ENCODE data around the gene PEAR1. TPM values are rescaled to one million over a fixed set of nuclear protein-coding genes. Genes with fewer than 3 reads are reported as not detected.

PEAR1 gene
- polyA plus RNA-seq, 1 of the 3 experiments (the other 2 are of a cell fraction), result 1.2 TPM

DNA sequence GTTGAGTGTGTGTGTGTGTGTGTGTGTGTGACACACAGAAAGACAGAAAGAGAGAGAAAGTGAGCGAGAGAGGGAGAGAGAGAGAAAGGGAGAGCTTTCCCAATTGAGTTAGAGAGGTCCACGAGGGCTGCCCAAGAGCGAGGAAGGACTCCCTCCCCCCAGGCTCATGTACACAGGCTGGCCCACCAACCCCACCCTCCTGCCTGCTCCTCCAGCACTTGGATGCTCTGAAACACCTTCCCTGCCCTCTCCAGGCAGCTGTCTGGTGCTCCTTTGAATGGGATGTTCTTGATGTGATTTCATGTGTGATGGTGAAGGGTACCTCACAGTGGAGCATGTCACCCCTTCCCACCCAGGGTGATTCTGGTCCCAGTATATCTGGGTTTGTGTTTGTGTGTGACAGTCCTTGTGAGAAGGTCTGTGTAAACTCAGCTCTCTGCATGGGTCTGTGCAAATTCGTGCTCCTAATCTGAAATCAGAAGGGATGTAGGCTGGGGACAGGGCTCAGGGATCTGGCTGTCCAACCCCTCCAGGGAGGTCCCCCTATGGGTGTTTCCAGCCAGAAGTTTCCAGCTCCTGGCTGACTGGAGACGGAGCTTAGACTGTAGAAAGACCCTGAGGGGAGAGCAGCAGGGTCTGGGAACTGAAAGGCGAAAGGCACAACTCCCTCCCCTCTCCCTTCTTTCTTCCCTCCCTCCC lies 6.8 kb upstream of the PEAR1 start:
- Histone ChIP-seq H3K4me1 (ENCODE audit: control insufficient read depth in 1 of 2, insufficient read depth in 2 of 2, low read depth in 1 of 2, low read length in 1 of 2) (peaks cover 0 to 56% of the 10 kb centered on the region in 2 experiments; a peak in 1 of 4 replicates), H3K36me3 (replicated peaks in 1 of 2; ENCODE audit: control insufficient read depth in 1 of 2, insufficient read depth in 2 of 2, low read length in 1 of 2) (no peaks in the 10 kb centered on the region), H3K4me3 (ENCODE audit: low read depth in 2 of 2, low read length in 1 of 2) (no peak overlapping the region), H2AFZ (ENCODE audit: low read depth) (no peak overlapping the region), H3K4me2 (no peak overlapping the region), H3K79me2 (ENCODE audit: insufficient read depth) (no peaks in the 10 kb centered on the region), H4K20me1 (ENCODE audit: insufficient read depth) (no peaks in the 10 kb centered on the region), H3K9me2 (no peaks in the 10 kb centered on the region), H3K27ac (ENCODE audit: low read depth in 2 of 2, low read length in 1 of 2) (peak overlapping the region in 1 of 2 experiments; percentile 16; a peak in 1 of 4 replicates), H3K9ac (no peak overlapping the region), H3F3A (replicated peaks; ENCODE audit: insufficient read depth) (peaks cover 15% of the 10 kb centered on the region), H3K9me3 (no peaks in the 10 kb centered on the region), H3K27me3 (ENCODE audit: insufficient read depth) (no peaks in the 10 kb centered on the region; the same call in 1 of the 2 replicates)
- POLR2A ChIA-PET, result interaction anchor here (1.0 to 2.9 kb wide), 2 partner anchors 26 to 29 kb away, joined by 3 to 27 read pairs; partner anchors contain the start of genes INSRR and NTRK1
- CTCF ChIA-PET, result interaction anchor here (1.0 to 21.6 kb wide), 12 partner anchors 20 to 196 kb away, joined by 3 to 455 read pairs (median 60); partner anchors contain the start of genes INSRR, ISG20L2, METTL25B and MRPL24
- 62% methylated on average over 6 of the region's 6 CpGs for WGBS (ENCODE audit: low lambda C conversion rate)
- peak; percentile 64 for DNase-seq
- TF ChIP-seq, protein P1, sequence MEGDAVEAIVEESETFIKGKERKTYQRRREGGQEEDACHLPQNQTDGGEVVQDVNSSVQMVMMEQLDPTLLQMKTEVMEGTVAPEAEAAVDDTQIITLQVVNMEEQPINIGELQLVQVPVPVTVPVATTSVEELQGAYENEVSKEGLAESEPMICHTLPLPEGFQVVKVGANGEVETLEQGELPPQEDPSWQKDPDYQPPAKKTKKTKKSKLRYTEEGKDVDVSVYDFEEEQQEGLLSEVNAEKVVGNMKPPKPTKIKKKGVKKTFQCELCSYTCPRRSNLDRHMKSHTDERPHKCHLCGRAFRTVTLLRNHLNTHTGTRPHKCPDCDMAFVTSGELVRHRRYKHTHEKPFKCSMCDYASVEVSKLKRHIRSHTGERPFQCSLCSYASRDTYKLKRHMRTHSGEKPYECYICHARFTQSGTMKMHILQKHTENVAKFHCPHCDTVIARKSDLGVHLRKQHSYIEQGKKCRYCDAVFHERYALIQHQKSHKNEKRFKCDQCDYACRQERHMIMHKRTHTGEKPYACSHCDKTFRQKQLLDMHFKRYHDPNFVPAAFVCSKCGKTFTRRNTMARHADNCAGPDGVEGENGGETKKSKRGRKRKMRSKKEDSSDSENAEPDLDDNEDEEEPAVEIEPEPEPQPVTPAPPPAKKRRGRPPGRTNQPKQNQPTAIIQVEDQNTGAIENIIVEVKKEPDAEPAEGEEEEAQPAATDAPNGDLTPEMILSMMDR (IDR thresholded peaks at IDR 0.05), result no peak
- TF ChIP-seq SIN3A (IDR thresholded peaks at IDR 0.05; ENCODE audit: borderline replicate concordance, low read depth, low read length), result no peak
- TF ChIP-seq GATA2 (CRISPR knock-in tag; IDR thresholded peaks at IDR 0.05), result peak; percentile 53
- TF ChIP-seq RAD21 (IDR thresholded peaks at IDR 0.05; ENCODE audit: low read length), result no peak
- no peak for TF ChIP-seq RFX5 (IDR thresholded peaks at IDR 0.05; ENCODE audit: low read length)
- TF ChIP-seq, protein P2, sequence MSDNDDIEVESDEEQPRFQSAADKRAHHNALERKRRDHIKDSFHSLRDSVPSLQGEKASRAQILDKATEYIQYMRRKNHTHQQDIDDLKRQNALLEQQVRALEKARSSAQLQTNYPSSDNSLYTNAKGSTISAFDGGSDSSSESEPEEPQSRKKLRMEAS (IDR thresholded peaks at IDR 0.05; ENCODE audit: low read depth), result no peak
- TF ChIP-seq EZH2phosphoT487 (IDR thresholded peaks at IDR 0.05; ENCODE audit: borderline replicate concordance, low read depth), result no peak
- TF ChIP-seq, protein P3, sequence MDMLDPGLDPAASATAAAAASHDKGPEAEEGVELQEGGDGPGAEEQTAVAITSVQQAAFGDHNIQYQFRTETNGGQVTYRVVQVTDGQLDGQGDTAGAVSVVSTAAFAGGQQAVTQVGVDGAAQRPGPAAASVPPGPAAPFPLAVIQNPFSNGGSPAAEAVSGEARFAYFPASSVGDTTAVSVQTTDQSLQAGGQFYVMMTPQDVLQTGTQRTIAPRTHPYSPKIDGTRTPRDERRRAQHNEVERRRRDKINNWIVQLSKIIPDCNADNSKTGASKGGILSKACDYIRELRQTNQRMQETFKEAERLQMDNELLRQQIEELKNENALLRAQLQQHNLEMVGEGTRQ (IDR thresholded peaks at IDR 0.05; ENCODE audit: borderline replicate concordance, low read depth, low read length), result no peak

DNA sequence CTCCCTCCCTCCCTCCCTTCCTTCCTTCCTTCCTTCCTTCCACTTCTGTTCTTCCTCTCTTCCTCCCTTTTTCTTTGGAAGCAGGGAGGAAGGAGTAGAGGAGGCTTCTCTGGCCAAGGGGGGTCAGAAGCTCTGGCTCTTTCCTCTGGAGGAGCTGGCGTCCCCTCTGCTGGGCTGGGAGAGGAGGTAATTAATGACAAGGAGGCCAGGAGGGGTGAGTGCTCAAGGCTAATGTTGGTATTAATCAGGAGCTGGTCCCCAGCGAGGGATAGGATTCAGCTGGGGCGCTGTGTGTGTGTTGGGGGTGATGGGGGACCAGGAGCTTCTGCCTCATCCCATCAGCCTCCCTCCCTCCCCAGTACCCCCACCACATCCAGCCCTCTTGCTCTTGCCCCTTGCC lies 6.2 kb upstream of the PEAR1 start:
- H3K27ac ChIP-seq (ENCODE audit: low read depth in 2 of 2, low read length in 1 of 2), result peak overlapping the region in 1 of 2 experiments; percentile 4; a peak in 1 of 4 replicates
- no peaks in the 10 kb centered on the region for H3K9me3 ChIP-seq
- peaks cover 0 to 50% of the 10 kb centered on the region in 2 experiments; a peak in 1 of 4 replicates for H3K4me1 ChIP-seq (ENCODE audit: control insufficient read depth in 1 of 2, insufficient read depth in 2 of 2, low read depth in 1 of 2, low read length in 1 of 2)
- WGBS (ENCODE audit: low lambda C conversion rate), result 46% methylated on average over 3 of the region's 3 CpGs
- CTCF ChIA-PET, result interaction anchor here (1.2 to 21.6 kb wide), 11 partner anchors 20 to 197 kb away, joined by 3 to 455 read pairs (median 114); partner anchors contain the start of genes INSRR, ISG20L2, METTL25B and MRPL24
- peak; percentile 44 for DNase-seq
- H4K20me1 ChIP-seq (ENCODE audit: insufficient read depth), result no peaks in the 10 kb centered on the region
- POLR2A ChIA-PET, result interaction anchor here (0.8 to 2.9 kb wide), 2 partner anchors 27 to 86 kb away, joined by 4 to 27 read pairs; partner anchors contain the start of genes INSRR and NTRK1
- H3F3A ChIP-seq (replicated peaks; ENCODE audit: insufficient read depth), result peaks cover 16% of the 10 kb centered on the region
- no peaks in the 10 kb centered on the region; the same call in 1 of the 2 replicates for H3K27me3 ChIP-seq (ENCODE audit: insufficient read depth)
- no peaks in the 10 kb centered on the region for H3K36me3 ChIP-seq (replicated peaks in 1 of 2; ENCODE audit: control insufficient read depth in 1 of 2, insufficient read depth in 2 of 2, low read length in 1 of 2)
- no peak overlapping the region for H3K9ac ChIP-seq
- TF ChIP-seq MEF2A (IDR thresholded peaks at IDR 0.05; ENCODE audit: borderline replicate concordance, low read depth), result no peak
- TF ChIP-seq, protein P4, sequence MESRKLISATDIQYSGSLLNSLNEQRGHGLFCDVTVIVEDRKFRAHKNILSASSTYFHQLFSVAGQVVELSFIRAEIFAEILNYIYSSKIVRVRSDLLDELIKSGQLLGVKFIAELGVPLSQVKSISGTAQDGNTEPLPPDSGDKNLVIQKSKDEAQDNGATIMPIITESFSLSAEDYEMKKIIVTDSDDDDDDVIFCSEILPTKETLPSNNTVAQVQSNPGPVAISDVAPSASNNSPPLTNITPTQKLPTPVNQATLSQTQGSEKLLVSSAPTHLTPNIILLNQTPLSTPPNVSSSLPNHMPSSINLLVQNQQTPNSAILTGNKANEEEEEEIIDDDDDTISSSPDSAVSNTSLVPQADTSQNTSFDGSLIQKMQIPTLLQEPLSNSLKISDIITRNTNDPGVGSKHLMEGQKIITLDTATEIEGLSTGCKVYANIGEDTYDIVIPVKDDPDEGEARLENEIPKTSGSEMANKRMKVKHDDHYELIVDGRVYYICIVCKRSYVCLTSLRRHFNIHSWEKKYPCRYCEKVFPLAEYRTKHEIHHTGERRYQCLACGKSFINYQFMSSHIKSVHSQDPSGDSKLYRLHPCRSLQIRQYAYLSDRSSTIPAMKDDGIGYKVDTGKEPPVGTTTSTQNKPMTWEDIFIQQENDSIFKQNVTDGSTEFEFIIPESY (IDR thresholded peaks at IDR 0.05; ENCODE audit: borderline replicate concordance, low read depth), result no peak
- no peak for TF ChIP-seq TCF12 (IDR thresholded peaks at IDR 0.05)
- no peak for TF ChIP-seq SMC3 (IDR thresholded peaks at IDR 0.05; ENCODE audit: low read depth, low read length)
- no peak for TF ChIP-seq FOSL2 (IDR thresholded peaks at IDR 0.05; ENCODE audit: borderline replicate concordance, low read depth)
- no peak for TF ChIP-seq JUND (IDR thresholded peaks at IDR 0.05)
- no peak for TF ChIP-seq SIN3A (IDR thresholded peaks at IDR 0.05; ENCODE audit: borderline replicate concordance, low read depth, low read length)
- no peak for TF ChIP-seq GATA2 (CRISPR knock-in tag; IDR thresholded peaks at IDR 0.05)
- TF ChIP-seq ELF1 (IDR thresholded peaks at IDR 0.05), result no peak
- no peak for TF ChIP-seq FOXJ3 (CRISPR knock-in tag; IDR thresholded peaks at IDR 0.05)
- no peak for TF ChIP-seq CHD2 (IDR thresholded peaks at IDR 0.05; ENCODE audit: low read length, partially characterized antibody)
- TF ChIP-seq, protein P2 (IDR thresholded peaks at IDR 0.05; ENCODE audit: low read depth), result no peak
- H3K4me3 ChIP-seq (ENCODE audit: low read depth in 2 of 2, low read length in 1 of 2), result no peak overlapping the region
- H3K9me2 ChIP-seq, result no peaks in the 10 kb centered on the region
- no peak overlapping the region for H3K4me2 ChIP-seq
- no peak overlapping the region for H2AFZ ChIP-seq (ENCODE audit: low read depth)
- H3K79me2 ChIP-seq (ENCODE audit: insufficient read depth), result no peaks in the 10 kb centered on the region
